ENCODE measurements around the gene PARP12. TPM values are rescaled to one million over a fixed set of nuclear protein-coding genes. Genes with fewer than 3 reads are reported as not detected.
A peak's percentile ranks its signal among the peaks of the same experiment; 100 is the strongest.

PARP12 gene
- total and polyA plus RNA-seq, 5 experiments from 2014 or later, result 18.9 to 106 (median 34.6) TPM

DNA sequence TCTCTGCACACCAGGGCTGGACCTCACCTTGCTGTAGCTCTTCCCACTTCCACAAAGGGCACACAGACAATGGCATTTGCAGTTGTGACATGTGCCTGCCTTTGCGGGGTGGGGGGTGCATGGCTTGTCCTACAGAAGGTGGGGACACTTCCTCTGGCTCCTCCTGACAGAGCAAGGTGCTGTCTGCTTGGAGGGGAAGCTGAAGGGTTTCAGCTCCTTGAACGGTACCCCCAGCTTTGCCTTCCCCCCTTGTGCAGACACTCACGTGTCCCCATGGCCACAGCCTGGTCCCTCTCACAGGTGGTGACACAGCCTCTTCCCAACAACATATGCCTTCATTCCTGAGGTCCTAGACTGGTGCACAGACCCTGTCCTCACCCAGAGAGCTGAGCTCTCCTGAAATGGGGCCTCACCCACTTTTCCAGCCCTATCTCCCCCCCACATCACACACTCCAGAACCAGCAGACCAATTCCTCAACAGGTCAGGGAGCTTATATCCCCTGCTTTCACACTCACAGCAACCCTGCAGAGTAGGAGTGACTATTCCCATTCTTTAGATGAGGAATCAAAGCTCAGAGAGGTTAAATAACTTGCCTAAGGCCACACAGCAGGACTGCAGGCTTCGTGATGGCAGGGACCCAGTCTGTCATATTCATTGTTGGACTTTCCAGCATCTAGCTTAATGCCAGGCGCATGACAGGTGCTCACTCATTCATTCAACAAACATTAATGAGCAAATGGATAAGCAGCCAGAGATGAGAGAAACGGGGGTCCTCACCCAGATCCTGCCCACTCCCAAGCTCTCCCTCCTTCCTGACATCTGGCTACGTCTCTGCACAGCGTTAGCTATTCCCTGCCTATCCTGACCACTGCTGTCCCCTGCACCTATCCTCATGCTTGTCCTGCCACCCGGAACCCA, 44.4 kb downstream of the PARP12 start:
- ATAC-seq (no peak), DNase-seq (no peak)
- H3K27me3 Mint-ChIP-seq, result no peaks in the 10 kb centered on the region
- peaks cover 0 to 14% (median 0%) of the 10 kb centered on the region in 3 donors for H3K36me3 Mint-ChIP-seq
- no peaks in the 10 kb centered on the region for H3K9me3 Mint-ChIP-seq
- peak overlapping the region in 3 of 10 donors; percentile 22 to 37 (median 32) for H3K27ac Mint-ChIP-seq
- H3K4me3 Mint-ChIP-seq, result no peak overlapping the region
- POLR2A ChIA-PET, result no interaction called here
- H3K4me1 Mint-ChIP-seq, result peaks cover 0 to 7% (median 3%) of the 10 kb centered on the region in 4 donors

DNA sequence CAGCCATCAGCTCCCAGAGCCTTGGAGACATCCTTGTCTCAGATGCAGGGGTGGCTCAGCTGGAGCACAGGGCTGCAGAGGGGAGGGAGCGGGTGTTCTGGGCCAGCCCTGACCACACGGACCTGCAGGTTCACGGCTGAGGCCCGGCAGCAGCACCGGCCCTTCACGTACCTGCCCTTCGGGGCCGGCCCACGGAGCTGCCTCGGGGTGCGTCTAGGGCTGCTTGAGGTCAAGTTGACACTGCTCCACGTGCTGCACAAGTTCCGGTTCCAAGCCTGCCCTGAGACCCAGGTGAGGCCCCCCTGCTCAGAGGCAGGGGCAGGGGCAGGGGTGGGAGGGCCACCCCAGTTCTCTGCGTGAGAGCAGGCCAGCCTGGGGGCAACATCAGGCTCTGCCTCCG, 45.2 kb downstream of the PARP12 start:
- Mint-ChIP-seq H3K9me3 (no peaks in the 10 kb centered on the region), H3K4me3 (no peak overlapping the region), H3K27me3 (no peaks in the 10 kb centered on the region), H3K4me1 (peaks cover 0 to 7% (median 3%) of the 10 kb centered on the region in 4 donors), H3K27ac (no peak overlapping the region), H3K36me3 (peaks cover 0 to 5% (median 0%) of the 10 kb centered on the region in 3 donors)
- DNase-seq (no peak), ATAC-seq (no peak)
- POLR2A ChIA-PET, result no interaction called here

DNA sequence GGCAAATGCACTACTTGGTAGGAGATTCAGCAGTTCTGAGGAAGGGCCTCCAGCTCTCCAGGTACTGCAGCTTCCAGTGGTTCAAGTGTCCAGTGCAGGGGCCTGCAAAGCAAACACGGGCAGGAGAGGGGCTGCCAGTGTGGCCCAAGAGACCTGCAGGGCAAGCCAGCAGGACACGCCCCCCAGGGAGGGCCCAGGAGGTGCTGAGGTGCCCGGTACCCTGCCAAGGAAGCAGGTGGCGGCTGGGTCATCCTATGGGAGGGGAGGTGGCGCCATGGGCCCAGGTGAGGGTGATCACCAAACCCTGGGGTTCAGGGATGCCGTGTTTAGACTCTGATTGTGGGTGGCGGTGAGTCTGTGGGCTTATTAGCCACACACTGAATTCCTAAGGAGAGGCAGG, 45.7 kb downstream of the PARP12 start:
- Mint-ChIP-seq H3K27me3 (no peaks in the 10 kb centered on the region), H3K9me3 (no peaks in the 10 kb centered on the region)
- no peak for ATAC-seq

DNA sequence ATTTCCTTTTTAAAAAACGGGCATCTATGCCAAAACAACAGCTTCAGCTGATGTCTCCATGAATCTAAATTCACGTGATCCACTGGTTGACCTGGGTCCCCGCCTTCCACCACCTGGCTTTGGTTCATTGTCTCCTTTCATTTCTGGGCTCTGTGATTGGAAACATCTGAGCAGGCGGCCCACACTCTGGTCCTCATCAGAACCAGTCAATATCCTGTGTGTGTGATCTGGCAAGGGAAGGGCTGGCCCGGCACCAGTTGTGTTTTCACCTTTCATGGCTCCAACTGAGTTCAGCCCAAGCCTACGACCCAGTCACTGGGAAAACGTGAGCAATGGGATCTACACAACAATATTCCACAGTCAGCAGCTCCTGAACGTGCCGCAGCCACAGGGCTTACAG, 46.2 kb downstream of the PARP12 start:
- Mint-ChIP-seq H3K36me3 (no peaks in the 10 kb centered on the region), H3K9me3 (no peaks in the 10 kb centered on the region), H3K27ac (no peak overlapping the region), H3K4me3 (no peak overlapping the region), H3K27me3 (no peaks in the 10 kb centered on the region), H3K4me1 (peaks cover 0 to 3% (median 0%) of the 10 kb centered on the region in 4 donors)
- ATAC-seq (no peak), DNase-seq (no peak)
- POLR2A ChIA-PET, result no interaction called here

More for the DNA sequence above, 45.7 kb downstream of the PARP12 start:
- H3K4me1 Mint-ChIP-seq, result peaks cover 0 to 7% (median 2%) of the 10 kb centered on the region in 4 donors
- peaks cover 0 to 2% (median 0%) of the 10 kb centered on the region in 3 donors for H3K36me3 Mint-ChIP-seq
- POLR2A ChIA-PET, result no interaction called here
- no peak for DNase-seq
- H3K27ac Mint-ChIP-seq, result no peak overlapping the region
- H3K4me3 Mint-ChIP-seq, result no peak overlapping the region

DNA sequence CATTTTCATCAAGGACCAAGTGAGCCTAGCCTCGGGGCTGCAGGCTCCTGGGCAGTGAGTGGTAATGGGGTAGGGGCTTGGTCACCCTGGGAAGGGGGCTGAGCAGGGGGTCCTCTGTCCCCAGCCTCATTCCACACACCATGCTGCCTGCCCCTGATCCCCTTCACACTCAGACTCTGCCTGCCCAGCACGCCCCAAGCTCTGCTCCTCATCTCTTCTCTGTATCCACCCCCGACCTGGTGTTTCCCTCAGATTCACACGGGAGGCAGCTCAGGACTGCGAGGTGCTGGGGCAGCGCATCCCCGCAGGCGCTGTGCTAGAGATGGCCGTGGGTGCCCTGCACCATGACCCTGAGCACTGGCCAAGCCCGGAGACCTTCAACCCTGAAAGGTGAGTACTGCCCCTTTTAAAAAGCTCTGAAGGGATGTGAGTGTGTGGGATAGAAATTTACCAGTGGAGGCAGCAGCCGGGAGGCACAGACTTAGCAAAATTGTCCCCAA, 47.2 kb downstream of the PARP12 start:
- Mint-ChIP-seq H3K4me3 (no peak overlapping the region), H3K27ac (peak overlapping the region in 1 of 10 donors; percentile 65), H3K36me3 (no peaks in the 10 kb centered on the region), H3K27me3 (no peaks in the 10 kb centered on the region), H3K4me1 (peaks cover 0 to 3% (median 0%) of the 10 kb centered on the region in 4 donors), H3K9me3 (no peaks in the 10 kb centered on the region)
- ATAC-seq (no peak), DNase-seq (no peak)
- POLR2A ChIA-PET, result no interaction called here

DNA sequence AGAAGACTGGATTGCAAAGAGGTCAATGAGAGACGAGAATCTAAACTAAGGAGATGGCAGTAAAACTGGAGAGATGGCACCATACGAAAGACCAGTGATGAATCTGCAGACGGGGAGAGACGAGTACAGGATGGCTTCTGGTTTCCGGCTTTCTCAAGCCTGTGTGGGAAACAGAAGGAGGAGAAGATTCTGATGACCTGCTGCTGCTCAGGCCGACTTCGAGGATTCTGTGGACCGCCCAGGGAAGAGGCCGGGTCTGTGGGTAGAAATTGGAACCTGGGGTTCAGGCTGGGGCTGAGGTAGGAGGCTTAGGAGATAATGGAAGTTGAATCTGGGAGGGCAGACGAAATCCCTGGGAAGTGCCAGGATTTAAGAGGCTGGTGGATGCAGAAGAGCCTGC, 48.6 kb downstream of the PARP12 start:
- no peak for ATAC-seq

DNA sequence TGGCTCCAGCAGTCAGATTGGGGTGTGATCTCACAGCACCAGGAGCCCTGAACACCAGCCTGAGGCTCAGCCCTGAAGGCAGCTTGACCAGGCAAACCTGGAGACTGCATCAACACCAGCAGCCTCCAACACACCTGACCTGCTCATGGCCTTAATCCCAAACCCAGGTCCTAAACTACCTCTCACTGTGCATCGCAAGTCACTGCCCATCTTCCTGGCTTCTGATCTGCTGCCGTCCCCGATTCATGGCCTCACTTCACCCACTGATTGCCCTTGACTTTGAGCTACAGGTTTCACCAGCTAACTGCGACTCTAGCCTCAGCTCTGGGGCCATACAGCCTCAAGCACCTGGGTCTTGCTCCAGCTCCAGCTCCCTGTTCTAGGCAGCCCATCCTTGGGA, 49.1 kb downstream of the PARP12 start:
- peak overlapping the region in 1 of 10 donors; percentile 29 for H3K27ac Mint-ChIP-seq
- no peaks in the 10 kb centered on the region for H3K9me3 Mint-ChIP-seq

More for the DNA sequence above, 48.6 kb downstream of the PARP12 start:
- POLR2A ChIA-PET, result no interaction called here
- Mint-ChIP-seq H3K27ac (peak overlapping the region in 1 of 10 donors; percentile 29), H3K4me1 (peaks cover 0 to 3% (median 0%) of the 10 kb centered on the region in 4 donors), H3K27me3 (no peaks in the 10 kb centered on the region), H3K4me3 (no peak overlapping the region), H3K36me3 (no peaks in the 10 kb centered on the region), H3K9me3 (no peaks in the 10 kb centered on the region)
- DNase-seq, result no peak

DNA sequence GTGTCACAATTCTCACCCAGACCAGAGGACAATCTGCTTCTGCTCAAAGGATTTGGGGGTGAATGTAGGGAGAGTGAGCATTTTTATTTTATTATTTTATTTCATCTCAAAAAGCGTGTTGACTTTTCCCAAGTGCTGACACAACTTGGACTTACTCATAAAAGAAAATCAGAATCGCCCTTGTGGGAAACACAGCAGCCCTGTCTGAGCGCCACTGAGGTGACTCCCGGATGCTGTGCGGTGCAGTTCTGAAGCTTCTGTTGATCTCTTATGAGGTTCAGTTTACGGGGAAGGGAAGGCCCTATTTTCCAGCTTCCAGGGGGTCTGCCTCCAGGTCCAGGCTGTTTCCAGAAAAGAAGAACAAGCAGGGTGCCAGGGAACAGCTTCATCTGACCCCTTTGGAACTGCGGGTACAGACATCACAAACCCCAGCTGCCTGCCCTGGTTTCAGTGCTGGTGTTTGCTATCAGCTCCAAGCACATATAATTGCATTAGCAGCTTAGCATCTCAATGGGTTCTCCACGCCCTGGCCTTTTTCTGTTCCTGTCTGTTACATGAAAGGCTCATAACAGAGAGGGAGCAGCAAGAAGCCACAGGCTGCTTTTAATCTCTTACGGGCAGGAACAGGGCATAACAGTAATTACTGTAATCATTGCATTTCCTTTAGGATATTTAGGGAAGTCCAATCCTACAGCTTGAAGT, 52.4 kb downstream of the PARP12 start:
- Mint-ChIP-seq H3K27ac (peak overlapping the region in 1 of 10 donors; percentile 31), H3K4me3 (no peak overlapping the region), H3K4me1 (no peaks in the 10 kb centered on the region), H3K9me3 (no peaks in the 10 kb centered on the region), H3K36me3 (no peaks in the 10 kb centered on the region), H3K27me3 (no peaks in the 10 kb centered on the region)
- no peak for ATAC-seq
- POLR2A ChIA-PET, result interaction anchor here (0.8 kb wide), 1 partner anchor 167 kb away, joined by 3 read pairs; no protein-coding TSS in a partner anchor
- DNase-seq, result no peak

More for the DNA sequence above, 49.1 kb downstream of the PARP12 start:
- no peak for ATAC-seq
- Mint-ChIP-seq H3K4me1 (no peaks in the 10 kb centered on the region), H3K27me3 (no peaks in the 10 kb centered on the region), H3K36me3 (no peaks in the 10 kb centered on the region), H3K4me3 (no peak overlapping the region)
- DNase-seq, result no peak
- POLR2A ChIA-PET, result no interaction called here

DNA sequence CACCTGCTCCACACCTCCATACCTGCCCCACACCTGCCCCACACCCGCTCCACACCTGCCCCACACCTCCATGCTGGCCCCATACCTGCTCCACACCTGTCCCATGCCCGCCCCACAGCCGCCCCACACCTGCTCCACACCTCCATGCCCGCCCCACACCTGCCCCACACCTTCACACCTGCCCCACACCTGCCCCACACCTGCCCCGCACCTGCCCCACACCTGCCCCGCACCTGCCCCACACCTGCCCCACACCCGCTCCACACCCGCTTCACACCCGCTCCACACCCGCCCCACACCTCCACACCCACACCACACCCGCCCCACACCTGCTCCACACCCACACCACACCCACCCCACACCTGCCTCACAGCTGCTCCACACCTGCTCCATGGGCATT, 53.0 kb downstream of the PARP12 start:
- Mint-ChIP-seq H3K27me3 (no peaks in the 10 kb centered on the region), H3K27ac (no peak overlapping the region), H3K4me3 (no peak overlapping the region), H3K9me3 (no peaks in the 10 kb centered on the region), H3K36me3 (no peaks in the 10 kb centered on the region), H3K4me1 (no peaks in the 10 kb centered on the region)
- DNase-seq (no peak), ATAC-seq (no peak)
- POLR2A ChIA-PET, result no interaction called here

DNA sequence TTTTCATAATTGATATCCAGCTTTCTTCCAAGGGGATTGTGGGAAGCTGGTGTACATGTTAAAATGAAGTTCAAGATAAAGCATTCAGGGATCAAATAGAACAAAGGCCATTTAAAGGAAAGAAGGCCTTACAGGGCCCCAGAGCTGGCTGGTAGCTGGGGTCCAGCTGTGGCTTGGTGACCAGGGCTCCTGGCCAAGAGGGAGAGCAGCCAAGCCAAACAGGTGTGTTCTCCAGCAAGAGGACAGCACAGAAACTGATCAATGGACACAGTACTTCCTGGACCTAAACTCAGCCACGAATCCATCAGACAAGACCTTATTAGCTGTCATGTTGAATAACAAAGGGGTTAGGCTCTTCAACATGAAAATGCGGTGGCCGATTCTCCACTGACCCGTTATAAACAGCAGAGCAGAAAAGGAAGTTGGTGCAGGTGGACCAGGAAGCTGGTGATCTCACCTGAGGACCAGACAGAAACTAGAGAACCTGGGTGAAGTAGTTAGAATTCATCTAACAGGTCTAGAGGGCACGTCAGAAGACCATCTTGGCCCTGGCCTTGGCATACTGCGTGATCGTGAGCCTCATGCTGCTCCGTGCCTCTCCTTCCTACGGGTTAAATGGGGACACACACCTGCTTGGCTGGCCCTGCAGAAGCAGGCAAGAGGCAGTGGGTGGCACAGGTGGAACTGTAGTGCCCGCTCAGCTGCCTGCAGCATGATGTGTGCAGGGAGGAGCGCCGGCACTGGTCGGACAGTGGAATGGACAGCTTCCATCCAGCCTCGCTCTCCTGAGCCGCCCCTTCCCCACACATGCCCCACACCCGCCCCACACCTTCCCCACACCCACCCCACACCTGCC, 53.8 kb downstream of the PARP12 start:
- H3K36me3 Mint-ChIP-seq, result no peaks in the 10 kb centered on the region
- no peaks in the 10 kb centered on the region for H3K9me3 Mint-ChIP-seq
- ATAC-seq (no peak), DNase-seq (no peak)
- no peaks in the 10 kb centered on the region for H3K27me3 Mint-ChIP-seq
- POLR2A ChIA-PET, result no interaction called here
- H3K4me1 Mint-ChIP-seq, result no peaks in the 10 kb centered on the region
- no peak overlapping the region for H3K4me3 Mint-ChIP-seq
- peak overlapping the region in 1 of 10 donors; percentile 15 for H3K27ac Mint-ChIP-seq

DNA sequence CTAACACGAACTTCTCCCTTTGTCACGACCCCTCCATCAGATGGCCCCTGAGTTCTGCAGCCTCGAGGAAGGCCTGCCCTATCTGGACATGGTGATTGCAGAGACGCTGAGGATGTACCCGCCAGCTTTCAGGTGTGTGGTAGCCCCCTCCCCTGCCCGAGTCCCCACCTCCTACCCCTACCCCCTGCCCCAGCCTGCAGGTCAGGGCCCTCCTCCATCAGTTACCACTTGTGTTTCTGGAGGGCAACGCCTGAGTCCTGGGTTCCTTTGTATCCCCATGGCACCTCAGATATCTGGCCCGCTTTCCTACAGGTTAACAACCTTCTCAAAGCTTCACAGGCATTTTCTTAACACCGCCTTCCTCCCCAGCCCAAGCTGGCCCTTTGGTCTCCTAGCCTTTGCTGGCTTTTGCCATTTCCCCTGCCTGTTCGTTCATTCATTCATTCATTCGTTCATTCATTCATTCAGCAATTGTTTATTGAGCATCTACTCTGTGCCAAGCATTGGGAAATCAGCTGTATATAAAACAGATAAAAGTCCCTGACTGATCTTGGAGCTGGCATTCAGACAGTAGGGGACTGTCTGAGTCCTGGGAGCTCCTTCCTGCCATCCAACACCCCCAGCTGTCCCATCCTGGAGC, 55.6 kb downstream of the PARP12 start:
- no peak for DNase-seq
- H3K27ac Mint-ChIP-seq, result no peak overlapping the region
- H3K36me3 Mint-ChIP-seq, result no peaks in the 10 kb centered on the region
- ATAC-seq, result no peak
- no peaks in the 10 kb centered on the region for H3K9me3 Mint-ChIP-seq
- no peaks in the 10 kb centered on the region for H3K4me1 Mint-ChIP-seq
- H3K4me3 Mint-ChIP-seq, result no peak overlapping the region
- POLR2A ChIA-PET, result no interaction called here
- H3K27me3 Mint-ChIP-seq, result no peaks in the 10 kb centered on the region

DNA sequence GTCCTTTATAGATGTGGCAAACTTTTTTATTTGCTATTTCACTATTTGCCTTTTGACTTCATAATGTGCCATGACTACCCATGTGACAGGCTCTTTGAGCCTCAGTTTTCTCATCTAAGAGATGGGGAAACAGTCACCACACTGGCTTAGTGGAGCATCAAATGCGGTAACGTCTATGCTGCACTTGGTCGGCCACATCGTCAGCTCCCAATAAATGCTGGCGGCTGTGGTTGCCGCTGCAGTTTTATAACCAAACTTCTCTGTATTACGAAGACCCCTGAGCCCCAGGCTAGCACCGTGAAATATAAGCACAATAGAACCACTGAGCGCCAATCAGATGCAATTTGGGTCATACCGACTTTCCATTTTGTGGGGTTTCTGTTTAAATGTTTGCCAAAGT, 56.2 kb downstream of the PARP12 start:
- ATAC-seq (no peak), DNase-seq (no peak)
- Mint-ChIP-seq H3K36me3 (no peaks in the 10 kb centered on the region), H3K4me1 (no peaks in the 10 kb centered on the region), H3K4me3 (no peak overlapping the region), H3K27me3 (no peaks in the 10 kb centered on the region), H3K9me3 (no peaks in the 10 kb centered on the region), H3K27ac (no peak overlapping the region)
- POLR2A ChIA-PET, result no interaction called here
